ENCODE measurements around the gene MSANTD3. TPM values are rescaled to one million over a fixed set of nuclear protein-coding genes. Genes with fewer than 3 reads are reported as not detected.

The MSANTD3 gene
- total and polyA plus RNA-seq, 2 of the 4 experiments (the other 2 are of a cell fraction) = 45.5 to 55.9 TPM

DNA sequence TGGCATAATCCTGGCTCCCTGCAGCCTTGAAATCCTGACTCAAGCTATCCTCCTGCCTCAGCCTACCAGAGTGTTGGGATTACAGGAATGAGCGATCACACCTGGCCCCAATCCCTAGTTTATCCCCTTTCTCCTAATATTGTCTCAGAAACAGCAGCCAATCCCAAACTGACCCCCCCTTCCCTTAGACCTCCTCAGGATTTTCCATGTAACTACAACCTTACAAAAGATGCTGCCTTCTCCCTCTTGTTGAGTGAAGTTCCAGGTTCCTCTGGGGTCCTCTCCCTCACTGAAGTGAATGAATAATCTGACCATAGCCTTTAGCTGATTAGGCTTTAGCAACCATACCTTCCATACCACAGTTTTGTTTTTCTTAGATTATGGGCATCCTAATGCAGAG, 25.9 kb upstream of the MSANTD3 start:
- POLR2A ChIA-PET (ENCODE audit: unreplicated experiment) = no interaction called here
- no peak overlapping the region for H4K5ac ChIP-seq (ENCODE audit: low read depth, low read length)
- no peak for ATAC-seq (ENCODE audit: low read depth)

More for the DNA sequence above, 25.9 kb upstream of the MSANTD3 start:
- no peaks in the 10 kb centered on the region for H4K20me1 ChIP-seq (ENCODE audit: insufficient read depth, low read length)
- in situ Hi-C loops (cut with MboI; ENCODE audit: low sequenced_read_pairs) = no loop called here
- dilution Hi-C loops (cut with HindIII; ENCODE audit: low sequenced_read_pairs, unreplicated experiment) = no loop called here
- CTCF ChIA-PET = no interaction called here
- H2AK9ac ChIP-seq (replicated peaks; ENCODE audit: low read depth, low read length, poor library complexity) = no peak overlapping the region
- H3K4me2 ChIP-seq (ENCODE audit: low read depth, low read length) = no peak overlapping the region
- H3K79me1 ChIP-seq (ENCODE audit: low read depth in 1 of 2, low read length in 2 of 2) = no peaks in the 10 kb centered on the region
- no peak overlapping the region for H2BK15ac ChIP-seq (ENCODE audit: low read depth, low read length)
- H2BK5ac ChIP-seq (ENCODE audit: low read depth, low read length, poor library complexity, severe bottlenecking) = no peak overlapping the region
- H3K23ac ChIP-seq (ENCODE audit: low read depth, low read length) = no peak overlapping the region
- H2AK5ac ChIP-seq (ENCODE audit: low read depth, low read length) = no peak overlapping the region
- peaks cover 3% of the 10 kb centered on the region; the same call in 1 of the 2 replicates for H3K4me1 ChIP-seq (ENCODE audit: control insufficient read depth, insufficient read depth, low read length)
- no peak overlapping the region for H3K4ac ChIP-seq (ENCODE audit: low read depth, low read length)
- H3K36me3 ChIP-seq (ENCODE audit: control insufficient read depth, insufficient read depth, low read length) = no peaks in the 10 kb centered on the region
- H3K9me1 ChIP-seq (ENCODE audit: insufficient read depth, low read length) = no peaks in the 10 kb centered on the region
- H3K27ac ChIP-seq (ENCODE audit: insufficient read depth, low read length) = no peak overlapping the region
- H3K14ac ChIP-seq (replicated peaks; ENCODE audit: low read depth, low read length) = no peak overlapping the region
- intact Hi-C loops (cut with micrococcal nuclease) = no loop called here
- no peak overlapping the region for H3K4me3 ChIP-seq (ENCODE audit: insufficient read depth, low read depth, low read length)
- H4K91ac ChIP-seq (ENCODE audit: insufficient read depth, low read depth, low read length) = no peak overlapping the region
- no peaks in the 10 kb centered on the region for H3K27me3 ChIP-seq (ENCODE audit: control insufficient read depth, insufficient read depth, low read length)
- H4K8ac ChIP-seq (ENCODE audit: low read depth in 2 of 2, low read length in 2 of 2) = no peak overlapping the region
- WGBS, 2 experiments (ENCODE audit: extremely low coverage in 2 of 2, insufficient read length in 1 of 2) = no CpG with 5 or more reads among the region's 1 CpG
- H2AFZ ChIP-seq (replicated peaks; ENCODE audit: low read length, poor library complexity) = no peak overlapping the region
- DNase-seq = no peak
- H2BK120ac ChIP-seq (ENCODE audit: low read depth, low read length) = no peak overlapping the region
- BruUV-seq (replicated peaks) = no TSS peak
- H2BK20ac ChIP-seq (ENCODE audit: low read depth, low read length) = no peak overlapping the region
- TF ChIP-seq BHLHE40 (IDR thresholded peaks at IDR 0.05; ENCODE audit: low read depth, low read length) (no peak), CHD1 (IDR thresholded peaks at IDR 0.05; ENCODE audit: low read depth, low read length) (no peak), RFX5 (IDR thresholded peaks at IDR 0.05; ENCODE audit: low read depth, low read length) (no peak), FOS (IDR thresholded peaks at IDR 0.05; ENCODE audit: low read depth, low read length) (no peak), POLR2A (IDR thresholded peaks at IDR 0.05; ENCODE audit: low read depth, low read length) (no peak), MXI1 (IDR thresholded peaks at IDR 0.05; ENCODE audit: borderline replicate concordance, low read depth, low read length) (no peak), SMC3 (IDR thresholded peaks at IDR 0.05; ENCODE audit: low read depth, low read length) (no peak), MAFK (IDR thresholded peaks at IDR 0.05; ENCODE audit: low read depth, low read length) (no peak), RAD21 (IDR thresholded peaks at IDR 0.05; ENCODE audit: low read length) (no peak), NFE2L2 (IDR thresholded peaks at IDR 0.05; ENCODE audit: low read depth, low read length) (no peak), CEBPB (IDR thresholded peaks at IDR 0.05; ENCODE audit: low read depth, low read length) (no peak), RCOR1 (IDR thresholded peaks at IDR 0.05; ENCODE audit: insufficient replicate concordance, low read length) (no peak)
- TF ChIP-seq, protein P1, sequence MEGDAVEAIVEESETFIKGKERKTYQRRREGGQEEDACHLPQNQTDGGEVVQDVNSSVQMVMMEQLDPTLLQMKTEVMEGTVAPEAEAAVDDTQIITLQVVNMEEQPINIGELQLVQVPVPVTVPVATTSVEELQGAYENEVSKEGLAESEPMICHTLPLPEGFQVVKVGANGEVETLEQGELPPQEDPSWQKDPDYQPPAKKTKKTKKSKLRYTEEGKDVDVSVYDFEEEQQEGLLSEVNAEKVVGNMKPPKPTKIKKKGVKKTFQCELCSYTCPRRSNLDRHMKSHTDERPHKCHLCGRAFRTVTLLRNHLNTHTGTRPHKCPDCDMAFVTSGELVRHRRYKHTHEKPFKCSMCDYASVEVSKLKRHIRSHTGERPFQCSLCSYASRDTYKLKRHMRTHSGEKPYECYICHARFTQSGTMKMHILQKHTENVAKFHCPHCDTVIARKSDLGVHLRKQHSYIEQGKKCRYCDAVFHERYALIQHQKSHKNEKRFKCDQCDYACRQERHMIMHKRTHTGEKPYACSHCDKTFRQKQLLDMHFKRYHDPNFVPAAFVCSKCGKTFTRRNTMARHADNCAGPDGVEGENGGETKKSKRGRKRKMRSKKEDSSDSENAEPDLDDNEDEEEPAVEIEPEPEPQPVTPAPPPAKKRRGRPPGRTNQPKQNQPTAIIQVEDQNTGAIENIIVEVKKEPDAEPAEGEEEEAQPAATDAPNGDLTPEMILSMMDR (conservative IDR thresholded peaks at IDR 0.05; ENCODE audit: low read depth, low read length) = no peak
- TF ChIP-seq, protein P2, sequence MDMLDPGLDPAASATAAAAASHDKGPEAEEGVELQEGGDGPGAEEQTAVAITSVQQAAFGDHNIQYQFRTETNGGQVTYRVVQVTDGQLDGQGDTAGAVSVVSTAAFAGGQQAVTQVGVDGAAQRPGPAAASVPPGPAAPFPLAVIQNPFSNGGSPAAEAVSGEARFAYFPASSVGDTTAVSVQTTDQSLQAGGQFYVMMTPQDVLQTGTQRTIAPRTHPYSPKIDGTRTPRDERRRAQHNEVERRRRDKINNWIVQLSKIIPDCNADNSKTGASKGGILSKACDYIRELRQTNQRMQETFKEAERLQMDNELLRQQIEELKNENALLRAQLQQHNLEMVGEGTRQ (IDR thresholded peaks at IDR 0.05; ENCODE audit: low read depth, low read length) = no peak
- TF ChIP-seq, protein P3, sequence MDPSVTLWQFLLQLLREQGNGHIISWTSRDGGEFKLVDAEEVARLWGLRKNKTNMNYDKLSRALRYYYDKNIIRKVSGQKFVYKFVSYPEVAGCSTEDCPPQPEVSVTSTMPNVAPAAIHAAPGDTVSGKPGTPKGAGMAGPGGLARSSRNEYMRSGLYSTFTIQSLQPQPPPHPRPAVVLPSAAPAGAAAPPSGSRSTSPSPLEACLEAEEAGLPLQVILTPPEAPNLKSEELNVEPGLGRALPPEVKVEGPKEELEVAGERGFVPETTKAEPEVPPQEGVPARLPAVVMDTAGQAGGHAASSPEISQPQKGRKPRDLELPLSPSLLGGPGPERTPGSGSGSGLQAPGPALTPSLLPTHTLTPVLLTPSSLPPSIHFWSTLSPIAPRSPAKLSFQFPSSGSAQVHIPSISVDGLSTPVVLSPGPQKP (IDR thresholded peaks at IDR 0.05; ENCODE audit: borderline replicate concordance, low read depth, low read length) = no peak
- no peak overlapping the region for H3K18ac ChIP-seq (ENCODE audit: low read depth, low read length)
- H3K56ac ChIP-seq (ENCODE audit: extremely low read depth, insufficient read depth, low read length) = no peak overlapping the region
- no peak overlapping the region for H3K9ac ChIP-seq (ENCODE audit: low read depth, low read length)
- H3K9me3 ChIP-seq (ENCODE audit: control insufficient read depth, insufficient read depth, low read length) = no peaks in the 10 kb centered on the region
